H9 (cell line): ENCODE measurements around the gene CALCR. TPM values are rescaled to one million over a fixed set of nuclear protein-coding genes. Genes with fewer than 3 reads are reported as not detected.

Source experiments
- DNase-seq: peaks from one replicate; pipeline ENCODE4 v3.0.0-alpha.2; 2017
- H2AFZ ChIP-seq: one replicate; pipeline ENCODE4 v1.6.1; 2013; ENCODE audit warnings: mild to moderate bottlenecking, low read length, control low read depth, moderate library complexity
- H2AK5ac ChIP-seq: 2 replicates; pipeline ENCODE4 v1.6.1; 2013; ENCODE audit warnings: low read length, control low read depth, mixed read lengths; ENCODE audit not compliant: insufficient read length
- H2BK120ac ChIP-seq: one replicate; pipeline ENCODE4 v1.6.1; 2013; ENCODE audit warnings: low read depth, mild to moderate bottlenecking, low read length, control low read depth, inconsistent platforms; ENCODE audit not compliant: poor library complexity, severe bottlenecking
- H2BK12ac ChIP-seq: 2 replicates; pipeline ENCODE4 v1.6.1; 2013; ENCODE audit warnings: low read length, control low read depth, mixed read lengths, low read depth; ENCODE audit not compliant: insufficient read length
- H2BK15ac ChIP-seq: 2 replicates; pipeline ENCODE4 v1.6.1; 2013; ENCODE audit warnings: low read depth, low read length, control low read depth
- H2BK20ac ChIP-seq: one replicate; pipeline ENCODE4 v1.6.1; 2013; ENCODE audit warnings: low read depth, mild to moderate bottlenecking, low read length, control low read depth, inconsistent platforms; ENCODE audit not compliant: poor library complexity, severe bottlenecking
- H2BK5ac ChIP-seq: 2 replicates; pipeline ENCODE4 v1.6.1; 2013; ENCODE audit warnings: low read length, control low read depth, mixed read lengths; ENCODE audit not compliant: insufficient read length
- H3K14ac ChIP-seq: 2 replicates; pipeline ENCODE4 v1.6.1; 2013; ENCODE audit warnings: low read length, control low read depth; ENCODE audit not compliant: insufficient read depth
- H3K18ac ChIP-seq: 2 replicates; pipeline ENCODE4 v1.6.1; 2013; ENCODE audit warnings: low read depth, mild to moderate bottlenecking, mixed read lengths, low read length, control low read depth; ENCODE audit not compliant: insufficient read length
- H3K23ac ChIP-seq: 2 replicates; pipeline ENCODE4 v1.6.1; 2013; ENCODE audit warnings: low read length, control low read depth, mixed read lengths, low read depth; ENCODE audit not compliant: insufficient read length
- H3K23me2 ChIP-seq: 2 replicates; pipeline ENCODE4 v1.6.1; 2013; ENCODE audit warnings: low read depth, mild to moderate bottlenecking, mixed read lengths, low read length, control low read depth; ENCODE audit not compliant: insufficient read length, poor library complexity, severe bottlenecking
- H3K27ac ChIP-seq: 2 replicates; pipeline ENCODE4 v1.5.1; 2013; ENCODE audit warnings: low read length, control low read depth, mixed read lengths, low read depth; ENCODE audit not compliant: insufficient read length
- H3K27me3 ChIP-seq: 2 replicates; pipeline ENCODE4 v1.6.1; 2013; ENCODE audit warnings: low read length, control low read depth, inconsistent platforms; ENCODE audit not compliant: insufficient read depth
- H3K4ac ChIP-seq: 2 replicates; pipeline ENCODE4 v1.6.1; 2013; ENCODE audit warnings: low read depth, mild to moderate bottlenecking, control low read depth, inconsistent platforms, low read length, moderate library complexity
- H3K4me1 ChIP-seq: 2 replicates; pipeline ENCODE4 v1.6.1; 2013; ENCODE audit warnings: low read length, control low read depth, inconsistent platforms; ENCODE audit not compliant: insufficient read depth
- H3K4me2 ChIP-seq: 2 replicates; pipeline ENCODE4 v1.6.1; 2013; ENCODE audit warnings: low read length, control low read depth, mixed read lengths; ENCODE audit not compliant: insufficient read length, insufficient read depth
- H3K56ac ChIP-seq: 2 replicates; pipeline ENCODE4 v1.6.1; 2013; ENCODE audit warnings: low read depth, mild to moderate bottlenecking, mixed read lengths, low read length, control low read depth; ENCODE audit not compliant: insufficient read length
- H3K79me1 ChIP-seq: 2 replicates; pipeline ENCODE4 v1.6.1; 2013; ENCODE audit warnings: low read depth, mild to moderate bottlenecking, moderate library complexity, low read length, control low read depth, inconsistent platforms; ENCODE audit not compliant: insufficient read depth, poor library complexity, severe bottlenecking
- H3K79me2 ChIP-seq: 2 replicates; pipeline ENCODE4 v1.6.1; 2013; ENCODE audit warnings: low read length, control low read depth, inconsistent platforms; ENCODE audit not compliant: insufficient read depth
- H3K9ac ChIP-seq: 2 replicates; pipeline ENCODE4 v1.6.1; 2013; ENCODE audit warnings: low read length, control low read depth, mixed read lengths; ENCODE audit not compliant: insufficient read length; ENCODE audit errors: extremely low read depth
- H3K9me3 ChIP-seq: one replicate; pipeline ENCODE4 v1.6.1; 2013; ENCODE audit warnings: low read depth, low read length, inconsistent platforms; ENCODE audit not compliant: control insufficient read depth
- H3T11ph ChIP-seq: one replicate; pipeline ENCODE4 v1.6.1; 2013; ENCODE audit warnings: mild to moderate bottlenecking, low read length, control low read depth, inconsistent platforms
- H4K20me1 ChIP-seq: one replicate; pipeline ENCODE4 v1.6.1; 2013; ENCODE audit not compliant: control insufficient read depth, insufficient read length, insufficient read depth
- H4K5ac ChIP-seq: 2 replicates; pipeline ENCODE4 v1.6.1; 2013; ENCODE audit warnings: low read depth, mild to moderate bottlenecking, mixed read lengths, low read length, control low read depth; ENCODE audit not compliant: insufficient read length
- H4K8ac ChIP-seq: replicated peaks from 2 replicates; pipeline ENCODE4 v1.6.1; 2013; ENCODE audit warnings: low read length, control low read depth, mixed read lengths, low read depth; ENCODE audit not compliant: insufficient read length
- H4K91ac ChIP-seq: 2 replicates; pipeline ENCODE4 v1.6.1; 2013; ENCODE audit warnings: low read depth, mild to moderate bottlenecking, moderate library complexity, mixed read lengths, low read length, control low read depth; ENCODE audit not compliant: insufficient read length
- H3K27ac Mint-ChIP-seq, 3 experiments: 2 replicates in 2 of 3; 3 replicates in 1 of 3; pipeline ENCODE4 v1.8.0; 2020 to 2021; ENCODE audit warnings: mixed read lengths in 3 of 3, mild to moderate bottlenecking in 1 of 3, moderate library complexity in 1 of 3
- H3K27me3 Mint-ChIP-seq: 2 replicates; pipeline ENCODE4 v1.8.0; 2021; ENCODE audit warnings: low read depth, mild to moderate bottlenecking, moderate library complexity, mixed read lengths
- H3K36me3 Mint-ChIP-seq, 3 experiments: 2 replicates in 2 of 3; 3 replicates in 1 of 3; pipeline ENCODE4 v1.8.0; 2020 to 2021; ENCODE audit warnings: low read depth in 3 of 3, mixed read lengths in 3 of 3; ENCODE audit not compliant: insufficient read depth in 1 of 3
- H3K4me1 Mint-ChIP-seq, 2 experiments: 2 replicates each; pipeline ENCODE4 v1.8.0; 2020; ENCODE audit warnings: mixed read lengths in 2 of 2
- H3K4me3 Mint-ChIP-seq, 2 experiments: 2 replicates in 1 of 2; 3 replicates in 1 of 2; pipeline ENCODE4 v1.8.0; 2020 to 2021; ENCODE audit warnings: mild to moderate bottlenecking in 2 of 2, mixed read lengths in 2 of 2, moderate library complexity in 1 of 2
- H3K9me3 Mint-ChIP-seq, 2 experiments: 2 replicates in 1 of 2; 3 replicates in 1 of 2; pipeline ENCODE4 v1.8.0; 2020; ENCODE audit warnings: mild to moderate bottlenecking in 2 of 2, mixed read lengths in 2 of 2, moderate library complexity in 1 of 2
- CTCF ChIP-seq: fragments of 200-600 bp; sonication (generic); conservative IDR thresholded peaks from 3 replicates; pipeline ENCODE4 v1.8.0; 2021; ENCODE audit warnings: antibody characterized with exemption, mild to moderate bottlenecking
- WGBS: extraction: QIAGEN DNeasy Blood & Tissue Kit; methylation state at CpG from one replicate; pipeline ENCODE4 v1.1.7; 2013; ENCODE audit warnings: missing lambda C conversion rate, low lambda C conversion rate, mixed read lengths; ENCODE audit not compliant: insufficient read length; ENCODE audit errors: extremely low coverage; 5-methylcytosine and 5-hydroxymethylcytosine counted together
- total RNA-seq: library from RNA; stranded (reverse); gene quantifications from 2 replicates; pipeline ENCODE4 v1.2.1, GENCODE V29; 2021

The CALCR gene
- total RNA-seq, 1 experiment from 2014 or later: 0.52 TPM

GRCh38 chr7:93447509-93447908 is 127.0 kb downstream of the CALCR start:
- Histone ChIP-seq H2BK5ac (no peak overlapping the region), H4K8ac (no peak overlapping the region), H3K4me2 (no peak overlapping the region), H3K4me1 (no peaks in the 10 kb centered on the region), H3K23ac (no peak overlapping the region), H3K4ac (no peak overlapping the region), H3K9ac (no peak overlapping the region), H3T11ph (no peak overlapping the region), H3K79me1 (no peaks in the 10 kb centered on the region), H2BK20ac (no peak overlapping the region), H3K27ac (no peak overlapping the region), H2AFZ (no peak overlapping the region), H4K91ac (no peak overlapping the region), H3K14ac (no peak overlapping the region), H2AK5ac (no peak overlapping the region), H3K18ac (no peak overlapping the region), H3K56ac (no peak overlapping the region), H4K5ac (no peak overlapping the region), H3K79me2 (no peaks in the 10 kb centered on the region), H2BK15ac (no peak overlapping the region), H3K27me3 (no peaks in the 10 kb centered on the region), H3K9me3 (no peaks in the 10 kb centered on the region), H2BK120ac (no peak overlapping the region), H3K23me2 (no peaks in the 10 kb centered on the region), H4K20me1 (no peaks in the 10 kb centered on the region), H2BK12ac (no peak overlapping the region)
- no peaks in the 10 kb centered on the region for H3K36me3 Mint-ChIP-seq
- no peak overlapping the region for H3K27ac Mint-ChIP-seq
- no peak overlapping the region for H3K4me3 Mint-ChIP-seq
- no peak for TF ChIP-seq CTCF
- H3K27me3 Mint-ChIP-seq: no peaks in the 10 kb centered on the region
- no peak for DNase-seq
- no CpG with 5 or more reads among the region's 2 CpGs for WGBS
- H3K9me3 Mint-ChIP-seq: no peaks in the 10 kb centered on the region
- peaks cover 0 to 12% of the 10 kb centered on the region in 2 experiments; a peak in 2 of 4 replicates for H3K4me1 Mint-ChIP-seq
